GM21619 (cell line): ENCODE data around the gene TLL1.

ENCODE experiments used
- ATAC-seq: cut with Tn5 transposase; IDR thresholded peaks from one replicate; pipeline ENCODE4 v1.9.1; 2021; ENCODE audit not compliant: unreplicated experiment

TLL1 gene

DNA sequence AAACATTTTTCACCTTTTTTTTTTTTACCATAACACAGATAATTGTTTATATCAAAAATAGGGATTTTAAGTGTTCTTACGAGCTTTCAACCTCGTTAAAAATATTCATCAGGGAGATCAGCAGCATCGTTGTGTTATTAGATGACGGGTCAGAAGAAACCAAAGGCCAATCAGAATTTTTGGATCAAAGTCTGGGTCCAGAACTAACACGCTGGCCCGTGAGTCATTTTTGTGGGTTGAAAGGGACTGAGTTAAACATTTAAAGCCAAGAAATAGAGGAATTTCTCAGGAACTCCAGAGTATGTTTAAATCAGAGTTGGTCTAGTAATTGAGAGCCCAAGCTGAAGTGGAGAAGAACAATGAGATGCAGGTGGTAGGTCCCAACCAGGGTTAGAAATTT, 170.8 kb downstream of the TLL1 start:
- no peak for ATAC-seq

DNA sequence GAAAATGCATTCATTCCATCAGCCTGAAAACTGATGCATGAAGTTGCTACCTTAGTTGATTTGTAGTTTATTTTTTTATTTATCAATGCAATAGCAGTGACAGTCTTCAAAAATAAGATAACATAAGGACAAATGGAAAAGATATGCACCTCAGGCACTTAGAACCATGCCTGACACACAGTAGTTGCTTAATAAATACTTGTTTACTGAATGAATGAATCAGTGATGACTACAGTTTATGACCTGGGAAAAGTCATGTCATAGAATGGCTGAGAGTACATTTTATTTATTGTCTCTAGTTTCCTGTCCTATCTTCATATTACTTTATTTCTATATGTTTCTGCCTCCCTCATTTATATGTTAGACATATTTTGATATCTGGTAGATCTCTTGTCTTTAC, 171.8 kb downstream of the TLL1 start:
- ATAC-seq = no peak

DNA sequence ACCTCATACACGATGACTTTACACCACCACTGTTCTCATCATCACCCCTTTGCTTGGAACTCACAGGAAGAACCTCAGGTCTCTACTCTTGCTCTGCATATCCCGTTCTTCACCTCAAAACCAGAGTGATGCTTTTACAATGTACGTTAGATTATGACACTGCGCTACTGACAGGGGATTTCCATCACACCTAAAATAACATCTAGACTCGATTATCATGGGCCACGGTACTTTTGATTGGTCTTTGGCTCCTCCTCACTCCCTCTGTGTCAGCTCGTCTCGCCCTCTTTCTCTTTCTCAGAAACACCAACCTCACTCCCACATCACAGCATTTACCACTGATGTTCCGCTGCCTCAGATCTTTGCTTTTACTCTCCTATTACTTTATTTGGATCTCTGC, 172.4 kb downstream of the TLL1 start:
- ATAC-seq = peak; percentile 83

GRCh38 chr4:166049036-166049435, 176.0 kb downstream of the TLL1 start:
- ATAC-seq = no peak

- no peak for ATAC-seq
Observed at GRCh38 chr4:166064721-166065120, 191.7 kb downstream of the TLL1 start.

DNA sequence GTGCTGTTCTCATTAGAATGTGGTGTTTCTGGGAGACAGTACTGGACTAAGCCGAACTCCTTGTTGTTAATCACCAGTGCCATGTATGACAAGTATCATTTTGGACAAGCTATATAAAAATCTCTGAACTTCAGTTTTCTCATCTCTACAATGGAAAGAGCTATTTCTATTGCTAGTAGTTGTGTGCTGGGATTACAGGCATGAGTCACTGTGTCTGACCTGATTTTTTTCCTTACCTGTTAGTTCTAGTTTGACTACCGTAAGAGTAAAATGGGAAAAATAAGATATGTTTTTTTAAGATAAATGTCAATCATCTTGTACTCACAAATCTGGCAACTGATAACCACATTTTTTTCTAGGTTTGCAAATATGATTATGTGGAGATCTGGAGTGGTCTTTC, 192.3 kb downstream of the TLL1 start:
- no peak for ATAC-seq

GRCh38 chr4:166066936-166067335, 193.9 kb downstream of the TLL1 start:
- no peak for ATAC-seq

DNA sequence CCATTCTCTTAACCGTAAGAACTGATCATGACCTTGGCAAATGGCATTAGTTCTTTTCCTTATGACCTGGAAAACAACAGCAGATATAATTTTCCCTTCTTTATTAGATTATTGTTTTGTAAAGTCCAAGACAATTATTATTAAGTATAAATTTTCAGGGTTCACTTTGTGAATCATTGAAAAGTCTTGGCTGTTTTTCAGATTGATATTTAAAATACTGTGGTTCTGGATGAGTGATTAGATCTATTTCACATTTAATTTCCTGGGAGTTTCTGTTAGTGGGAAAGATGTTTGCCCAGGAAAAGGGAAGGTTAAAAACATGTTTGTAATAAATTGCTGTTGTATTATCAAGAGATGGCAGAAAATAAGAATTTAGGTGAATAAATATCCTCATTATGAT, 194.9 kb downstream of the TLL1 start:
- no peak for ATAC-seq

GRCh38 chr4:166073783-166074182, 200.7 kb downstream of the TLL1 start:
- no peak for ATAC-seq

DNA sequence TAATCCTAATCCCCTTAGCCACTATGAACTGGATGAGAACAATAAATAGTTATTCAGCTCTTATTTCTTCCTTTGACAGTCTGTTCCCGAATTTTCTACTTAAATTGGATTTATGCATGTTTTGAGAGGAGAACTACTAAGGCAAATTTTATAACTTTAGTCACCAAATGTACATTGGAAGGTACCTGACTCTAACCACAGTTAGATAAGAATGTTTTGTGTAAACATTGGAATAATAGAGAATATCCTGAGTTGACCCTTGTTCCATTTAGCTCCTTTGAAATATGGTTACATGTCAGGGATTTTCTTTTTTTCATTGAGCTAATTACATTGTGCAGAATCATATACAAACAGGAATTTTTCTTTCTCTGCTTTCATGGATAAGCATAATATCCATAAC, 202.6 kb downstream of the TLL1 start:
- ATAC-seq = no peak

GRCh38 chr4:166077782-166078181, 204.7 kb downstream of the TLL1 start:
- ATAC-seq = no peak

DNA sequence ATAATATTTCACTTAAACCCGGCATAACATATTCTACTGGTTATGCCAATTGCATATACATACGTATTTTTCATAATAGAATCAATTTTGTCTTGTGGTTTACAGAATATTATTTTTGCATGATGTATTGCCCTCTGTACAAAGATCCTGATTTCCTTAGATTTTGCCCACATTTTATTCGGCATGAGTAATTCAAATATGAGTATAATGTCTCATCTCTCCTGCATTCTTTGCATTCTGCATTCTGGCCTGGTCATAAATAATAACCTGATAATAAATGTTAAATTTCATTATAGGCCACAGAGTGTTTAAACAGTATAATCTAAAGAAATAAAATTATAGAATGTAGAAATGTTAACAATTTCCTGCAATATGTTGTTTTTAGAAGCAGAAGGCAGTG, 205.3 kb downstream of the TLL1 start:
- ATAC-seq = no peak

DNA sequence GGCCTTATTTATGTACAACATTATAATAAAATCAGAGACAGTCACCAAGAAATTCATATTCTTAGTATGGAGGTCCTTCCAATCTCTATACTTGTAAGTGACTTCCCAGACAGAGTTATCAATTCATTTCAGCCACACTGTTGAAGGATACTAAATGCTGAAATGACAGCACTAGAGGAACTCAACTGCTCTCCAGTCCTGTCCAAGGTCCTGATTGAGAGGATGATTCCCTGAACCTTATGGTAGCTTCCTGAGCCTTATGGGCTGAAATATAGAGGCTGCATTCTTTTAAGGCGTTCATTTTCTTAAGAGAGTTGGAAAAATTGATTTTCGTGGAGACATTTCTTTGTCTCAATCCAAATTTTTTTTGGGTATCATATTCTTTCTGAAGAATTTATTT, 205.9 kb downstream of the TLL1 start:
- no peak for ATAC-seq

DNA sequence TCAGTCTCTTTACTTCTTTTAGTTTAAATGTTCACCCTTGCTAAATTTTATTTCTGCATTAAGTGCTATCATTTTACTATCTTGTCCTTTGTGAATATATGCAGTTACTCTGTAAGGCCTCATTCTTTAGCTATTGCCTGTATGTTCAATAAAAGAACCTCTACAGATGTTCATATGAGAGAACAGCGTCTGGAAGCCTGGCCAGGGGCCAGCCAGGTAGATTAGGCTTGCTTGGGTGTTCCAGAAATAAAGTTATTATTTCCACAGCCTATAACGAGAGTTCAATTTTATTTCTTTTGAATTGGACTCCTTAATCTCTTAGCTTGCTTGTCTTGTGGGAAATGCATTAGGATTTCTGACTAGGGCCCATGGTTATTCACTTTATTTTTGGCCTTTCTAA, 214.5 kb downstream of the TLL1 start:
- no peak for ATAC-seq

- no peak for ATAC-seq
Observed at GRCh38 chr4:166088576-166088975, 215.5 kb downstream of the TLL1 start.

GRCh38 chr4:166091146-166091545, 218.1 kb downstream of the TLL1 start:
- ATAC-seq = no peak

- peak; percentile 84 for ATAC-seq
Observed at GRCh38 chr4:166091912-166092510, 219.0 kb downstream of the TLL1 start.

DNA sequence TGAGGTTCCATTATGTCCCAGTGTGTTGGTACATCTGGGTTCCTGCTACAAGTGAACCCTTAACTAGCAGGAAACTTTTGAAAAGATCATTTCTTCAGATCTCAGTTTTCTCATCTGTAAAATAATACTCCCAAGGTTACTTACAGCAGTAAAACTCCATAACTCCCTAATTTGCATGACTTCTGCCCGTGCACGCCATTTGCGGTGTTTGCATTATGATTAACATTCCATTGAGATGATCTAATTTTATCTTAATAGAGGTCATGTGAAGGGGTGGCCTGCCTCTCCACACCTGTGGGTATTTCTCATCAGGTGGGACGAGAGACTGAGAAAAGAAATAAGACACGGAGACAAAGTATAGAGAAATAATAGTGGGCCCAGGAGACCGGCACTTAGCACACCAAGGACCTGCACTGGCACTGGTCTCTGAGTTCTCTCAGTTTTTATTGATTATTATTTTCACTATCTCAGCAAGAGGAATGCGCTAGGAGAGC, 219.8 kb downstream of the TLL1 start:
- ATAC-seq = no peak

GRCh38 chr4:166104623-166105022, 231.6 kb downstream of the TLL1 start:
- ATAC-seq = no peak

DNA sequence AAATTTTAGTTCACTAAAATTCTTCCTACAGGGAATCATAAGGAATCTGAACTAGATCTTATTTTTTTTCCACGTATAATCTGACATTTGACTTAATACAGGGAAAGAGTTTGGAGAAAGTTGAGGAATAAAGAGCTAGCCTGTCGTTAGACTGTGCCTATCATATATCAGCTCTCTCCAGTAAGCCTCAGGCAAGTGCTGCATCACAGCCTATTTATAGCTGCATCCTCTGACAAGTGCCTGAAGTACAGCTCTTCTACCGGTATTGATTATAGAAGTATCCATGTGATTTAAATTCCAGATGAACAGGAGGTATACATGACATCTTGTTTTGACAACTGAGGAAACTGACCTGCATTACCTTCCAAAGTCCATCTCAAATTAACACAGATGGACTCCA, 248.9 kb downstream of the TLL1 start:
- ATAC-seq = no peak

- ATAC-seq = no peak
Observed at GRCh38 chr4:166123546-166123945, 250.5 kb downstream of the TLL1 start.

- ATAC-seq = no peak
Observed at GRCh38 chr4:166128403-166128802, 255.4 kb downstream of the TLL1 start.

DNA sequence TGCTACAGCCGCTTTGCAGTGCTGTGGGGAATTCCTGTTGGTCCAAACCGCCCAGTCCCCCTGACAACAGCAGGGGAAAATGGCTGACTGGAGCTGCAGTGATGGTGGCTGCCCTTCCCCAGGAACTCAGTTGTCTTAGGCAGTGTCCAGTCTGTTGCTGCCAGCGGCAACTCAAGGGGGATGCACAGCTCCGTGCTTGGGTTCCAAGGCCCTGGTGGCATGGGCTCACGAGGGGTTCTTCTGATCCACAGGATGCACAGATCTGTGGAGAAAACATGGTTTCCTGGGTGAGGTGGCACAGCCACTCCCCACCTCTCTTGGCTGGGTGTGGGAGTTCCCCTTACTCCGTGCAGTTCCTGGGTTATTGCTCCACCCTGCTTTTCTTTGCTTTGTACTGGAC, 261.2 kb downstream of the TLL1 start:
- no peak for ATAC-seq
